IPS-18a (cell line): Measurements from ENCODE around the gene TCF15.
"Not testable (repeated sequence)": the region's sequence is repeated elsewhere in the genome, so short reads cannot be mapped to it uniquely, and the experiment has no call there.

Source experiments
- H3K27ac ChIP-seq: one replicate; pipeline ENCODE4 v1.5.1; 2013; ENCODE audit warnings: low read length
- H3K27me3 ChIP-seq: one replicate; pipeline ENCODE4 v1.6.1; 2013; ENCODE audit warnings: mild to moderate bottlenecking, low read length; ENCODE audit not compliant: control insufficient read depth, insufficient read depth
- H3K36me3 ChIP-seq: one replicate; pipeline ENCODE4 v1.6.1; 2013; ENCODE audit warnings: low read depth, low read length; ENCODE audit not compliant: control insufficient read depth
- H3K4me1 ChIP-seq: one replicate; pipeline ENCODE4 v1.6.1; 2013; ENCODE audit warnings: low read depth, low read length; ENCODE audit not compliant: control insufficient read depth
- H3K4me3 ChIP-seq: one replicate; pipeline ENCODE4 v1.5.1; 2013; ENCODE audit warnings: low read length
- H3K9ac ChIP-seq: one replicate; pipeline ENCODE4 v1.6.1; 2013; ENCODE audit warnings: mild to moderate bottlenecking, low read length, moderate library complexity
- H3K9me3 ChIP-seq: one replicate; pipeline ENCODE4 v1.6.1; 2013; ENCODE audit warnings: low read depth, low read length; ENCODE audit not compliant: control insufficient read depth

Gene TCF15

GRCh38 chr20:650954-651353 lies 40.8 kb upstream of the TCF15 start:
- Histone ChIP-seq H3K27ac (no peak overlapping the region), H3K4me3 (no peak overlapping the region), H3K36me3 (peaks cover 26% of the 10 kb centered on the region), H3K9ac (no peak overlapping the region), H3K27me3 (peaks cover 11% of the 10 kb centered on the region), H3K9me3 (no peaks in the 10 kb centered on the region), H3K4me1 (peaks cover 15% of the 10 kb centered on the region)

GRCh38 chr20:650281-650680 lies 40.2 kb upstream of the TCF15 start:
- H3K36me3 ChIP-seq, result peaks cover 26% of the 10 kb centered on the region
- no peak overlapping the region for H3K27ac ChIP-seq
- peaks cover 19% of the 10 kb centered on the region for H3K4me1 ChIP-seq
- no peak overlapping the region for H3K9ac ChIP-seq
- peaks cover 11% of the 10 kb centered on the region for H3K27me3 ChIP-seq
- H3K9me3 ChIP-seq, result no peaks in the 10 kb centered on the region
- H3K4me3 ChIP-seq, result no peak overlapping the region

- Histone ChIP-seq H3K4me1 (peaks cover 10% of the 10 kb centered on the region), H3K9ac (no peak overlapping the region), H3K27me3 (no peaks in the 10 kb centered on the region)
These were observed 37.4 kb upstream of the TCF15 start for GRCh38 chr20:647479-648019.

GRCh38 chr20:646868-647233 lies 36.7 kb upstream of the TCF15 start:
- Histone ChIP-seq H3K9me3 (no peaks in the 10 kb centered on the region), H3K36me3 (peaks cover 26% of the 10 kb centered on the region), H3K27me3 (no peaks in the 10 kb centered on the region), H3K9ac (no peak overlapping the region), H3K27ac (no peak overlapping the region), H3K4me3 (no peak overlapping the region), H3K4me1 (peaks cover 4% of the 10 kb centered on the region)

More at GRCh38 chr20:647479-648019, 37.4 kb upstream of the TCF15 start:
- no peak overlapping the region for H3K27ac ChIP-seq
- H3K4me3 ChIP-seq, result no peak overlapping the region
- no peaks in the 10 kb centered on the region for H3K9me3 ChIP-seq
- H3K36me3 ChIP-seq, result peaks cover 26% of the 10 kb centered on the region

- Histone ChIP-seq H3K9me3 (no peaks in the 10 kb centered on the region), H3K4me1 (peaks cover 4% of the 10 kb centered on the region), H3K27me3 (no peaks in the 10 kb centered on the region), H3K9ac (no peak overlapping the region), H3K27ac (no peak overlapping the region), H3K36me3 (peaks cover 26% of the 10 kb centered on the region), H3K4me3 (no peak overlapping the region)
These were observed 36.2 kb upstream of the TCF15 start for GRCh38 chr20:646107-646867.

GRCh38 chr20:645318-646106 lies 35.4 kb upstream of the TCF15 start:
- Histone ChIP-seq H3K27ac (no peak overlapping the region), H3K4me1 (peaks cover 4% of the 10 kb centered on the region), H3K9me3 (no peaks in the 10 kb centered on the region), H3K27me3 (no peaks in the 10 kb centered on the region), H3K4me3 (no peak overlapping the region), H3K36me3 (peaks cover 26% of the 10 kb centered on the region), H3K9ac (no peak overlapping the region)

- Histone ChIP-seq H3K27me3 (no peaks in the 10 kb centered on the region), H3K9ac (no peak overlapping the region), H3K36me3 (peaks cover 21% of the 10 kb centered on the region), H3K4me3 (no peak overlapping the region), H3K9me3 (no peaks in the 10 kb centered on the region), H3K4me1 (peaks cover 4% of the 10 kb centered on the region), H3K27ac (no peak overlapping the region)
These were observed 34.7 kb upstream of the TCF15 start for GRCh38 chr20:644692-645317.

GRCh38 chr20:642398-643174 lies 32.5 kb upstream of the TCF15 start:
- H3K4me3 ChIP-seq, result no peak overlapping the region
- H3K9me3 ChIP-seq, result no peaks in the 10 kb centered on the region
- H3K9ac ChIP-seq, result no peak overlapping the region
- H3K4me1 ChIP-seq, result peaks cover 4% of the 10 kb centered on the region
- H3K36me3 ChIP-seq, result peaks cover 5% of the 10 kb centered on the region
- no peak overlapping the region for H3K27ac ChIP-seq
- no peaks in the 10 kb centered on the region for H3K27me3 ChIP-seq

- not testable (repeated sequence) for H3K27ac ChIP-seq, H3K4me3 ChIP-seq, H3K9me3 ChIP-seq, H3K36me3 ChIP-seq, H3K27me3 ChIP-seq, H3K4me1 ChIP-seq, H3K9ac ChIP-seq
These were observed 31.9 kb upstream of the TCF15 start for GRCh38 chr20:642013-642397.

GRCh38 chr20:641516-641875 lies 31.4 kb upstream of the TCF15 start:
- no peak overlapping the region for H3K27ac ChIP-seq
- H3K9ac ChIP-seq, result no peak overlapping the region
- peaks cover 4% of the 10 kb centered on the region for H3K4me1 ChIP-seq
- H3K27me3 ChIP-seq, result no peaks in the 10 kb centered on the region
- H3K9me3 ChIP-seq, result no peaks in the 10 kb centered on the region
- H3K36me3 ChIP-seq, result no peaks in the 10 kb centered on the region
- H3K4me3 ChIP-seq, result no peak overlapping the region
